ENCODE results near the gene TRIM44.

The TRIM44 gene

GRCh38 chr11:35794333-35794732 lies 131.8 kb downstream of the TRIM44 start:
- DNase-seq: no peak

- DNase-seq: no peak
Observed at GRCh38 chr11:35794850-35795249, 132.3 kb downstream of the TRIM44 start.

GRCh38 chr11:35796562-35796961 lies 134.0 kb downstream of the TRIM44 start:
- no peak for DNase-seq

GRCh38 chr11:35798423-35798822 lies 135.8 kb downstream of the TRIM44 start:
- no peak for DNase-seq

- no peak for DNase-seq
Observed at GRCh38 chr11:35798983-35799382, 136.4 kb downstream of the TRIM44 start.

- no peak for DNase-seq
Observed at GRCh38 chr11:35799655-35800054, 137.1 kb downstream of the TRIM44 start.

- DNase-seq: no peak
Observed at GRCh38 chr11:35800970-35801953, 138.7 kb downstream of the TRIM44 start.

- no peak for DNase-seq
Observed at GRCh38 chr11:35802221-35802620, 139.6 kb downstream of the TRIM44 start.

- no peak for DNase-seq
Observed at GRCh38 chr11:35802672-35803071, 140.1 kb downstream of the TRIM44 start.

- DNase-seq: no peak
Observed at GRCh38 chr11:35803115-35803514, 140.5 kb downstream of the TRIM44 start.

- no peak for DNase-seq
Observed at GRCh38 chr11:35804451-35805040, 142.0 kb downstream of the TRIM44 start.

GRCh38 chr11:35809561-35809960 lies 147.0 kb downstream of the TRIM44 start:
- DNase-seq: no peak

GRCh38 chr11:35810045-35810645 lies 147.6 kb downstream of the TRIM44 start:
- DNase-seq: no peak

- DNase-seq: no peak
Observed at GRCh38 chr11:35811783-35812182, 149.2 kb downstream of the TRIM44 start.

GRCh38 chr11:35812828-35813227 lies 150.3 kb downstream of the TRIM44 start:
- DNase-seq: no peak

- no peak for DNase-seq
Observed at GRCh38 chr11:35814081-35814695, 151.6 kb downstream of the TRIM44 start.

- DNase-seq: no peak
Observed at GRCh38 chr11:35814720-35815305, 152.2 kb downstream of the TRIM44 start.

GRCh38 chr11:35815556-35816315 lies 153.2 kb downstream of the TRIM44 start:
- DNase-seq: no peak

- DNase-seq: no peak
Observed at GRCh38 chr11:35820614-35821013, 158.0 kb downstream of the TRIM44 start.

GRCh38 chr11:35822815-35823495 lies 160.4 kb downstream of the TRIM44 start:
- no peak for DNase-seq

- DNase-seq: no peak
Observed at GRCh38 chr11:35823742-35824298, 161.2 kb downstream of the TRIM44 start.

Data from activated T-cell treated with anti-CD3 and anti-CD28 coated beads for 4 hours (primary cell).